Measurements from ENCODE around the gene METTL27.
"Not testable (repeated sequence)": the region's sequence is repeated elsewhere in the genome, so short reads cannot be mapped to it uniquely, and the experiment has no call there.

The METTL27 gene

DNA sequence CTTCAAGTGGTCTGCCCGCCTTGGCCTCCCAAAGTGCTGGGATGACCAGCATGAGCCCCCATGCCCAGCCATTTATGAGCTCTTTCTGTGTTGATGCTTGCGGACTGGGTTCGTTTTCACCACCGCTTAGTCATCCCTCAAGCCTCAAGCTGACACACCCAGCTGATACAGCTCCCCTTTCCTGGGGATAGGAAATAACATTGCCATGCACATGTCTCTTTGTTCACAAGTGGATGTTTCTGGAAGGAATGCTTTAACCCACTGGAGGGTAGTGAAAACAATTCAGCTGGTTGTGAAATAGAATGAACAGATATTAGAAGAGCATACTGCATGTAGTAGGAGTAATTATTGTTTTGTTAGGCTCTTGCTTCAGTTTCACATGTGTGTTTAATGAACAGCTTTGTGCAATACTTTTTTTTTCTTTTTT lies 8.5 kb upstream of the METTL27 start:
- H2BK5ac ChIP-seq (ENCODE audit: low read depth, low read length, poor library complexity, severe bottlenecking): peak overlapping the region; percentile 94
- H3K9ac ChIP-seq (ENCODE audit: low read length): peak overlapping the region; percentile 90
- no peak overlapping the region for H4K91ac ChIP-seq (ENCODE audit: low read length)
- H2AFZ ChIP-seq (ENCODE audit: low read depth, low read length): no peak overlapping the region
- H3K18ac ChIP-seq (ENCODE audit: low read depth in 1 of 2, low read length in 2 of 2): peak overlapping the region in 1 of 2 experiments; percentile 34
- no peak overlapping the region for H3K14ac ChIP-seq (ENCODE audit: low read length in 2 of 2)
- DNase-seq: peak; percentile 96
- no peak overlapping the region for H3K4me2 ChIP-seq (ENCODE audit: low read length, poor library complexity, severe bottlenecking)
- H3K79me1 ChIP-seq (replicated peaks; ENCODE audit: low read length, poor library complexity, severe bottlenecking): no peaks in the 10 kb centered on the region
- H3K27ac ChIP-seq (ENCODE audit: low read length, poor library complexity, severe bottlenecking): peak overlapping the region; percentile 95
- H3K4me1 ChIP-seq (ENCODE audit: control insufficient read depth, insufficient read depth, low read depth, low read length): peaks cover 25% of the 10 kb centered on the region
- no peak overlapping the region for H2AK5ac ChIP-seq (ENCODE audit: low read length, severe bottlenecking)
- H4K8ac ChIP-seq (ENCODE audit: low read length): no peak overlapping the region
- H2BK15ac ChIP-seq (ENCODE audit: low read depth, poor library complexity, severe bottlenecking): no peak overlapping the region
- no peaks in the 10 kb centered on the region for H3K9me3 ChIP-seq (ENCODE audit: control insufficient read depth, low read length)
- no peak overlapping the region for H2BK12ac ChIP-seq (ENCODE audit: low read length in 2 of 2)
- H2BK120ac ChIP-seq (ENCODE audit: low read depth, low read length): no peak overlapping the region
- H3K4ac ChIP-seq (ENCODE audit: low read depth in 1 of 2, low read length in 2 of 2): no peak overlapping the region
- 5% methylated on average over 4 of the region's 4 CpGs for WGBS
- no peak overlapping the region for H3K23ac ChIP-seq (ENCODE audit: low read length in 2 of 2)
- H3K4me3 ChIP-seq (ENCODE audit: insufficient read depth in 1 of 2, low read depth in 1 of 2, low read length in 2 of 2): no peak overlapping the region
- H3K36me3 ChIP-seq (ENCODE audit: control insufficient read depth in 1 of 2, insufficient read depth in 2 of 2, low read depth in 1 of 2, low read length in 2 of 2): no peaks in the 10 kb centered on the region
- no peaks in the 10 kb centered on the region for H3K27me3 ChIP-seq (ENCODE audit: control insufficient read depth in 1 of 2, insufficient read depth in 1 of 2, low read length in 2 of 2)

DNA sequence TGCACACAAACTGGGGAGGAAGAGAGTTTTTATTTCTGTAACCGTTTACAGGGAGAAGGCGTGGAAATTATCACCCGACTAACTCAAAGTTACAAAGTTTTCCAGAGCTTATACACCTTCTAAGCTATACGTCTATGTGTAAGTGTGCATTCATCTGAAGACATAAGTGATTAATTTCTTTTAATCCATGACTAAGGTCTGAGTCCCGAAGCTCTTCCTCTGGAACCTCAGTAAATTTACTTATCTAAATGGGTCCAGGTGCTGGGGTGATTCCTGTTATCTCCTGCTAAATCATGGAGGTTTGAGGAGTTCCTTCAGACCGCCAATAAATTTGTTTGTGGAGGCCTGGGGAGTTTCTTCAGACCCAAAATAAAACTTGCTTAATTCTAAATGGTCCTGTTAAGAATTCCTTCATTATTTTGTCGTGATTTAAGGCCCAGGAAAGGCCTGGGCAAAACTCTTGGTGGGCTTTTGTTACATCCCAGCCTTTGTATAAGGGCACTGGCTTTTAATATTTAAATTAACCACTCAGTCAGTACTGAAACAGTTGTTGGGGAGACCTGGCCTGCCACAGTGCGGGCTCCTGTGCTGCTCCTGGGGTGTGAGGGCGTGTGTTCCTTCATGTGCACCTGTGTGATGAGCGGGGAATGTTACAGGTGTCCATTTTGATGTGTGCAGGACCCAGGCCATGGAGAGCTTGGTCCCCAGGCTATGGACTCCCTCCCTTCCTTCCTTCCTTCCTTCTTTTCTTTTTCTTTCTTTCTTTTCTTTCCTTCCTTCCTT lies 5.8 kb upstream of the METTL27 start:
- H2BK120ac ChIP-seq (ENCODE audit: low read depth, low read length): no peak overlapping the region
- peak overlapping the region in 1 of 2 experiments; percentile 41 for H3K4ac ChIP-seq (ENCODE audit: low read depth in 1 of 2, low read length in 2 of 2)
- H2BK15ac ChIP-seq (ENCODE audit: low read depth, poor library complexity, severe bottlenecking): no peak overlapping the region
- no peak overlapping the region for H3K4me2 ChIP-seq (ENCODE audit: low read length, poor library complexity, severe bottlenecking)
- H3K18ac ChIP-seq (ENCODE audit: low read depth in 1 of 2, low read length in 2 of 2): no peak overlapping the region
- H3K27ac ChIP-seq (ENCODE audit: low read length, poor library complexity, severe bottlenecking): no peak overlapping the region
- peaks cover 25% of the 10 kb centered on the region for H3K4me1 ChIP-seq (ENCODE audit: control insufficient read depth, insufficient read depth, low read depth, low read length)
- H2BK5ac ChIP-seq (ENCODE audit: low read depth, low read length, poor library complexity, severe bottlenecking): no peak overlapping the region
- no peak overlapping the region for H3K4me3 ChIP-seq (ENCODE audit: insufficient read depth in 1 of 2, low read depth in 1 of 2, low read length in 2 of 2)
- 100% methylated on average over 2 of the region's 10 CpGs for WGBS
- H3K14ac ChIP-seq (ENCODE audit: low read length in 2 of 2): peak overlapping the region in 1 of 2 experiments; percentile 60
- H3K23ac ChIP-seq (ENCODE audit: low read length in 2 of 2): no peak overlapping the region
- no peak overlapping the region for H4K8ac ChIP-seq (ENCODE audit: low read length)
- H2BK12ac ChIP-seq (ENCODE audit: low read length in 2 of 2): no peak overlapping the region
- H2AK5ac ChIP-seq (ENCODE audit: low read length, severe bottlenecking): peak overlapping the region; percentile 99
- no peaks in the 10 kb centered on the region for H3K79me1 ChIP-seq (replicated peaks; ENCODE audit: low read length, poor library complexity, severe bottlenecking)
- no peak overlapping the region for H4K91ac ChIP-seq (ENCODE audit: low read length)
- no peak overlapping the region for H2AFZ ChIP-seq (ENCODE audit: low read depth, low read length)
- H3K9ac ChIP-seq (ENCODE audit: low read length): no peak overlapping the region
- H3K27me3 ChIP-seq (ENCODE audit: control insufficient read depth in 1 of 2, insufficient read depth in 1 of 2, low read length in 2 of 2): no peaks in the 10 kb centered on the region
- H3K36me3 ChIP-seq (ENCODE audit: control insufficient read depth in 1 of 2, insufficient read depth in 2 of 2, low read depth in 1 of 2, low read length in 2 of 2): no peaks in the 10 kb centered on the region
- H3K9me3 ChIP-seq (ENCODE audit: control insufficient read depth, low read length): no peaks in the 10 kb centered on the region
- no peak for DNase-seq

DNA sequence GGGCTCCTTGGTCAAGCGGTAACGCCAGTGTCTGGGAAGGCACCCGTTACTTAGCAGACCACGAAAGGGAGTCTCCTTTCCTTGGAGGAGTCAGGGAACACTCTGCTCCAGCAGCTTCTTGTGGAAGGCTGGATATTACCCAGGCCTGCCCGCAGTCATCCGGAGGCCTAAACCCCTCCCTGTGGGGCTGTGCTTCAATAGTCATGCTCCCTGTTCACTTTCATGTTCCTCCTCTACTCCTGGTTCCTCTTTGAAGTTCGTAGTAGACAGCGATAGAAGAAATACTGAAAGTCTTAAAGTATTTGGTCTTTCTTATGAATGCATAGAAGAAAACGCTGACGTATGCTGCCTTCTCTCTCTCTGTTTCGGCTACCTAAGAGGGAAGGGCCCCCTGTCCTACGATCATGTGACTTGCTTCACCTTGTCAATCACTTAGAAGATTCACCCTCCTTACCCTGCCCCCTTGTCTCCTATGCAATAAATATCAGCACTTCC lies 3.4 kb upstream of the METTL27 start:
- H2AK5ac ChIP-seq (ENCODE audit: low read length, severe bottlenecking); H4K91ac ChIP-seq (ENCODE audit: low read length); DNase-seq; H3K27me3 ChIP-seq (ENCODE audit: control insufficient read depth in 1 of 2, insufficient read depth in 1 of 2, low read length in 2 of 2); H2BK5ac ChIP-seq (ENCODE audit: low read depth, low read length, poor library complexity, severe bottlenecking); H3K79me1 ChIP-seq (replicated peaks; ENCODE audit: low read length, poor library complexity, severe bottlenecking); H3K27ac ChIP-seq (ENCODE audit: low read length, poor library complexity, severe bottlenecking); H2BK120ac ChIP-seq (ENCODE audit: low read depth, low read length); H3K14ac ChIP-seq (ENCODE audit: low read length in 2 of 2); H2BK12ac ChIP-seq (ENCODE audit: low read length in 2 of 2); H3K4me2 ChIP-seq (ENCODE audit: low read length, poor library complexity, severe bottlenecking); H3K23ac ChIP-seq (ENCODE audit: low read length in 2 of 2); H3K18ac ChIP-seq (ENCODE audit: low read depth in 1 of 2, low read length in 2 of 2); H4K8ac ChIP-seq (ENCODE audit: low read length); H3K4ac ChIP-seq (ENCODE audit: low read depth in 1 of 2, low read length in 2 of 2); H2AFZ ChIP-seq (ENCODE audit: low read depth, low read length); H3K4me3 ChIP-seq (ENCODE audit: insufficient read depth in 1 of 2, low read depth in 1 of 2, low read length in 2 of 2); H2BK15ac ChIP-seq (ENCODE audit: low read depth, poor library complexity, severe bottlenecking); H3K9me3 ChIP-seq (ENCODE audit: control insufficient read depth, low read length); H3K36me3 ChIP-seq (ENCODE audit: control insufficient read depth in 1 of 2, insufficient read depth in 2 of 2, low read depth in 1 of 2, low read length in 2 of 2): not testable (repeated sequence)
- H3K4me1 ChIP-seq (ENCODE audit: control insufficient read depth, insufficient read depth, low read depth, low read length): peaks cover 28% of the 10 kb centered on the region
- 88% methylated on average over 12 of the region's 12 CpGs for WGBS
- H3K9ac ChIP-seq (ENCODE audit: low read length): peak overlapping the region; percentile 68

DNA sequence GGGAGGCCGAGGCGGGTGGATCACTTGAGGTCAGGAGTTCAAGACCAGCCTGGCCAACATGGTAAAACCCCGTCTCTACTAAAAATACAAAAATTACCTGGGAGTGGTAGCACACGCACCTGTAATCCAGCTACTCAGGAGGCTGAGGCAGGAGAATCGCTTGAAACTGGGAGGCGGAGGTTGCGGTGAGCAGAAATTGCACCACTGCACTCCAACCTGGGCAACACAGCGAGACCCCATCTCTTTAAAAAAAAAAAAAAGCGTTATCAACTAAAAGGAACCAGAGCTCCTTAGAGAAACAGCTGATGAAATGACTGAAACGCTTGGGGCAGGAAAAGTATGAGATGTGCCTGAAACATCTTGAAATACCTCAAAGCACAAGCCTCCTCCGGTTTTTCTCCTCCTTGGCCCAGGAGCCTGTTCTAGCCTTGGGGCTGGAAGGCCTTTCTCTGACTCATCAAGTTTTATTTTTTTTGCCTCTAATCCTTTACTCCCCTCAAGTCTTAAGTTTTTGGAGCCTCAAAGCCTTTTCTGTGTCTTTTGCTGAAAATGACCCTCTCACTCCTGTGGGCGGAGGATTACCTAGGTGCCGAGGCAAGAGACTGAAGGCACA lies 2.6 kb upstream of the METTL27 start:
- Histone ChIP-seq H3K4me3 (ENCODE audit: insufficient read depth in 1 of 2, low read depth in 1 of 2, low read length in 2 of 2) (no peak overlapping the region), H2BK5ac (ENCODE audit: low read depth, low read length, poor library complexity, severe bottlenecking) (no peak overlapping the region), H4K8ac (ENCODE audit: low read length) (no peak overlapping the region), H3K23ac (ENCODE audit: low read length in 2 of 2) (no peak overlapping the region), H2BK120ac (ENCODE audit: low read depth, low read length) (no peak overlapping the region), H3K4me2 (ENCODE audit: low read length, poor library complexity, severe bottlenecking) (no peak overlapping the region), H2AFZ (ENCODE audit: low read depth, low read length) (no peak overlapping the region), H3K27me3 (ENCODE audit: control insufficient read depth in 1 of 2, insufficient read depth in 1 of 2, low read length in 2 of 2) (no peaks in the 10 kb centered on the region), H2BK15ac (ENCODE audit: low read depth, poor library complexity, severe bottlenecking) (no peak overlapping the region), H2BK12ac (ENCODE audit: low read length in 2 of 2) (no peak overlapping the region), H3K9ac (ENCODE audit: low read length) (peak overlapping the region; percentile 68), H3K79me1 (replicated peaks; ENCODE audit: low read length, poor library complexity, severe bottlenecking) (peaks cover 8% of the 10 kb centered on the region), H2AK5ac (ENCODE audit: low read length, severe bottlenecking) (no peak overlapping the region), H4K91ac (ENCODE audit: low read length) (no peak overlapping the region), H3K18ac (ENCODE audit: low read depth in 1 of 2, low read length in 2 of 2) (no peak overlapping the region), H3K14ac (ENCODE audit: low read length in 2 of 2) (no peak overlapping the region), H3K27ac (ENCODE audit: low read length, poor library complexity, severe bottlenecking) (no peak overlapping the region), H3K36me3 (ENCODE audit: control insufficient read depth in 1 of 2, insufficient read depth in 2 of 2, low read depth in 1 of 2, low read length in 2 of 2) (peaks cover 0 to 7% of the 10 kb centered on the region in 2 experiments), H3K9me3 (ENCODE audit: control insufficient read depth, low read length) (no peaks in the 10 kb centered on the region), H3K4ac (ENCODE audit: low read depth in 1 of 2, low read length in 2 of 2) (no peak overlapping the region), H3K4me1 (ENCODE audit: control insufficient read depth, insufficient read depth, low read depth, low read length) (peaks cover 24% of the 10 kb centered on the region)
- WGBS: 92% methylated on average over 11 of the region's 13 CpGs
- no peak for DNase-seq
